OCI-M2 (cell line): ENCODE data around the gene PEG3.

Experiments
- DNase-seq: peaks from one replicate; lab custom pipeline; 2025; ENCODE audit not compliant: unreplicated experiment; lab: John Stamatoyannopoulos, UW

The PEG3 gene

GRCh38 chr19:56839652-56840450 lies 675 bp downstream of the PEG3 start:
- peak; percentile 97 for DNase-seq

GRCh38 chr19:56838909-56839651 lies 1.4 kb downstream of the PEG3 start:
- DNase-seq: peak; percentile 99

- peak; percentile 87 for DNase-seq
Measured at GRCh38 chr19:56838024-56838908, 2.3 kb downstream of the PEG3 start.

GRCh38 chr19:56837492-56838023 lies 3.0 kb downstream of the PEG3 start:
- peak; percentile 87 for DNase-seq

GRCh38 chr19:56837004-56837403 lies 3.5 kb downstream of the PEG3 start:
- DNase-seq: no peak

GRCh38 chr19:56836059-56836458 lies 4.5 kb downstream of the PEG3 start:
- no peak for DNase-seq

- DNase-seq: no peak
Measured at GRCh38 chr19:56835401-56835800, 5.1 kb downstream of the PEG3 start.

GRCh38 chr19:56834564-56835375 lies 5.8 kb downstream of the PEG3 start:
- no peak for DNase-seq

- DNase-seq: no peak
Measured at GRCh38 chr19:56832352-56832928, 8.1 kb downstream of the PEG3 start.

GRCh38 chr19:56831255-56831654 lies 9.3 kb downstream of the PEG3 start:
- DNase-seq: no peak

GRCh38 chr19:56829596-56829995 lies 10.9 kb downstream of the PEG3 start:
- DNase-seq: no peak

- DNase-seq: no peak
Measured at GRCh38 chr19:56827708-56828107, 12.8 kb downstream of the PEG3 start.

- no peak for DNase-seq
Measured at GRCh38 chr19:56823956-56824355, 16.6 kb downstream of the PEG3 start.

- no peak for DNase-seq
Measured at GRCh38 chr19:56823417-56823816, 17.1 kb downstream of the PEG3 start.

- DNase-seq: no peak
Measured at GRCh38 chr19:56822755-56823154, 17.8 kb downstream of the PEG3 start.

- DNase-seq: no peak
Measured at GRCh38 chr19:56821675-56822074, 18.9 kb downstream of the PEG3 start.

- no peak for DNase-seq
Measured at GRCh38 chr19:56821209-56821608, 19.3 kb downstream of the PEG3 start.

GRCh38 chr19:56819166-56819565 lies 21.4 kb downstream of the PEG3 start:
- DNase-seq: no peak

GRCh38 chr19:56814656-56815055 lies 25.9 kb downstream of the PEG3 start:
- DNase-seq: no peak

- DNase-seq: no peak
Measured at GRCh38 chr19:56813531-56813930, 27.0 kb downstream of the PEG3 start.
